ENCODE measurements around the gene RCL1. TPM values are rescaled to one million over a fixed set of nuclear protein-coding genes. Genes with fewer than 3 reads are reported as not detected.

The RCL1 gene
- total and polyA plus RNA-seq, 2 donors: 19.6 to 24.0 TPM

- no peak overlapping the region for H3K27ac ChIP-seq (ENCODE audit: low read depth in 1 of 2, low read length in 1 of 2)
- WGBS: 92% methylated on average over 7 of the region's 7 CpGs
- DNase-seq (ENCODE audit: low read depth in 6 of 9, low spot score in 9 of 9): no peak
- H3K9me3 ChIP-seq (ENCODE audit: control insufficient read depth in 2 of 2, insufficient read depth in 1 of 2, low read length in 1 of 2): no peaks in the 10 kb centered on the region
- no peaks in the 10 kb centered on the region for H3K36me3 ChIP-seq (ENCODE audit: control insufficient read depth in 2 of 2, insufficient read depth in 2 of 2, low read length in 1 of 2)
- peaks cover 2 to 5% of the 10 kb centered on the region in 2 donors for H3K4me1 ChIP-seq (ENCODE audit: control insufficient read depth in 2 of 2, insufficient read depth in 2 of 2, low read length in 2 of 2)
- no peak overlapping the region for H3K4me3 ChIP-seq (ENCODE audit: low read length in 2 of 2)
- H3K27me3 ChIP-seq (ENCODE audit: control insufficient read depth in 2 of 2, insufficient read depth in 1 of 2, low read length in 1 of 2): no peaks in the 10 kb centered on the region
These were observed 22.7 kb downstream of the RCL1 start for GRCh38 chr9:4815381-4815956.

DNA sequence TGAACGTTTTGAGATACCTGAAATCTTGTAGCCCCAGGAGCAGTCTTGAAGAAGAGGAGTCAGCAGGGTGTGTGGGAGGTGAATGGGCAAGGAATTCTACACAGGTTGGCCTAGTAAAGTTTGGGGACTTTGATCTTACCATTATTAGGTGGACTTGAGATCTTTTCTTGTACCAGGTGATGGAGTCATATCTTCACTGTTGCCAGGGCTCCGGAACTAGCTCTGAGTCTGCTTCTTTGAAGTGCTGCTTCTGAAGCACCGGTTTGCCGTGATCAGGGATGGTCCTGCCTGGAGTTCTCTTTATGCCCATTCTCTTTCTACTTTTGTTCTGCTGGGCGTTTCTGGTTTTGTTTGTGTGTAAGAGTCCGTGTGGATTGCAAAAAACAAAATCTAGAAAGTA, 27.4 kb downstream of the RCL1 start:
- 94% methylated on average over 6 of the region's 6 CpGs for WGBS
- H3K27ac ChIP-seq (ENCODE audit: low read depth in 1 of 2, low read length in 1 of 2): no peak overlapping the region
- no peaks in the 10 kb centered on the region for H3K36me3 ChIP-seq (ENCODE audit: control insufficient read depth in 2 of 2, insufficient read depth in 2 of 2, low read length in 1 of 2)
- peaks cover 2 to 5% of the 10 kb centered on the region in 2 donors for H3K4me1 ChIP-seq (ENCODE audit: control insufficient read depth in 2 of 2, insufficient read depth in 2 of 2, low read length in 2 of 2)
- no peaks in the 10 kb centered on the region for H3K27me3 ChIP-seq (ENCODE audit: control insufficient read depth in 2 of 2, insufficient read depth in 1 of 2, low read length in 1 of 2)
- no peak overlapping the region for H3K4me3 ChIP-seq (ENCODE audit: low read length in 2 of 2)
- DNase-seq (ENCODE audit: low read depth in 6 of 9, low spot score in 9 of 9): no peak
- H3K9me3 ChIP-seq (ENCODE audit: control insufficient read depth in 2 of 2, insufficient read depth in 1 of 2, low read length in 1 of 2): no peaks in the 10 kb centered on the region

DNA sequence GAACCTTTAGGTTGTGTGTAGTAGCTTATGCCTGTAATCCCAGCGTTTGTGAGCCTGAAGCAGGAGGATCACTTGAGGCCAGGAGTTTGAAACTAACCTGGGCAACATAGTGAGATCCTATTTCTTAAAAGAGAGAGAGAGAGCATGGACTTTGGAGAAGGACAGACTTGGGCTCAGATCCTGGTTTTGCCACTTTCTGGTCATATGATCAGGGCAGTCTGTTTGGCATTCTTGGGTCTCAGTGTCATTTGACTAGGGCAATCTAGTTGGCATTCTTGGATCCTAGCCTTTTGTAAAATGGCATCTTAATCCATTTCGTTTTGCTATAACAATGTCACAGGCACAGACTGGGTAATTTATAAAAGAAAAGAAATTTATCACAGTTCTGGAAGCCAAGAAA, 28.4 kb downstream of the RCL1 start:
- no peaks in the 10 kb centered on the region for H3K9me3 ChIP-seq (ENCODE audit: control insufficient read depth in 2 of 2, insufficient read depth in 1 of 2, low read length in 1 of 2)
- H3K4me3 ChIP-seq (ENCODE audit: low read length in 2 of 2): no peak overlapping the region
- DNase-seq (ENCODE audit: low read depth in 6 of 9, low spot score in 9 of 9): no peak
- H3K4me1 ChIP-seq (ENCODE audit: control insufficient read depth in 2 of 2, insufficient read depth in 2 of 2, low read length in 2 of 2): no peaks in the 10 kb centered on the region
- 95% methylated on average over 2 of the region's 2 CpGs for WGBS
- H3K36me3 ChIP-seq (ENCODE audit: control insufficient read depth in 2 of 2, insufficient read depth in 2 of 2, low read length in 1 of 2): no peaks in the 10 kb centered on the region
- H3K27ac ChIP-seq (ENCODE audit: low read depth in 1 of 2, low read length in 1 of 2): no peak overlapping the region
- no peaks in the 10 kb centered on the region for H3K27me3 ChIP-seq (ENCODE audit: control insufficient read depth in 2 of 2, insufficient read depth in 1 of 2, low read length in 1 of 2)

DNA sequence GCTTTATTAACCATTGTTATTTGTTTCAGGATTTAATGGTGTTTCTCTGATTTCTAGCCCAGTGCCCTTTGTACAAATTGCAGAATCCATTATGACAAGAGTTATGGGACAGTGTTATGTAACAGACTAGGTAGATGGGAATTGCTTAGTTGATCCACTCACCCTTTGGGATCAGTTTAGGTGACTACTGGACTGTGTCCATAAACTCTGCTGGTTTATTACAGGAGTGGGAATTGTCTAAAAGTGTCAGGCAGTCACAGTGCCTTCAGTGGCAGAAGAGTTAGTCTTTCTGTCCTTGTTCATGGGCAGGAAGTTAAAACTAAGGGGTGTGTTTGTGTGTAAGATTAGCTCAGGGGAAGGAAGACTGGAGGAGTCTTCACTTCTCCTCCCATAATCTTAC, 29.3 kb downstream of the RCL1 start:
- Histone ChIP-seq H3K27ac (ENCODE audit: low read depth in 1 of 2, low read length in 1 of 2) (no peak overlapping the region), H3K36me3 (ENCODE audit: control insufficient read depth in 2 of 2, insufficient read depth in 2 of 2, low read length in 1 of 2) (peaks cover 0 to 1% of the 10 kb centered on the region in 2 donors), H3K9me3 (ENCODE audit: control insufficient read depth in 2 of 2, insufficient read depth in 1 of 2, low read length in 1 of 2) (no peaks in the 10 kb centered on the region), H3K4me3 (ENCODE audit: low read length in 2 of 2) (no peak overlapping the region), H3K27me3 (ENCODE audit: control insufficient read depth in 2 of 2, insufficient read depth in 1 of 2, low read length in 1 of 2) (no peaks in the 10 kb centered on the region), H3K4me1 (ENCODE audit: control insufficient read depth in 2 of 2, insufficient read depth in 2 of 2, low read length in 2 of 2) (no peaks in the 10 kb centered on the region)
- DNase-seq (ENCODE audit: low read depth in 6 of 9, low spot score in 9 of 9): no peak

DNA sequence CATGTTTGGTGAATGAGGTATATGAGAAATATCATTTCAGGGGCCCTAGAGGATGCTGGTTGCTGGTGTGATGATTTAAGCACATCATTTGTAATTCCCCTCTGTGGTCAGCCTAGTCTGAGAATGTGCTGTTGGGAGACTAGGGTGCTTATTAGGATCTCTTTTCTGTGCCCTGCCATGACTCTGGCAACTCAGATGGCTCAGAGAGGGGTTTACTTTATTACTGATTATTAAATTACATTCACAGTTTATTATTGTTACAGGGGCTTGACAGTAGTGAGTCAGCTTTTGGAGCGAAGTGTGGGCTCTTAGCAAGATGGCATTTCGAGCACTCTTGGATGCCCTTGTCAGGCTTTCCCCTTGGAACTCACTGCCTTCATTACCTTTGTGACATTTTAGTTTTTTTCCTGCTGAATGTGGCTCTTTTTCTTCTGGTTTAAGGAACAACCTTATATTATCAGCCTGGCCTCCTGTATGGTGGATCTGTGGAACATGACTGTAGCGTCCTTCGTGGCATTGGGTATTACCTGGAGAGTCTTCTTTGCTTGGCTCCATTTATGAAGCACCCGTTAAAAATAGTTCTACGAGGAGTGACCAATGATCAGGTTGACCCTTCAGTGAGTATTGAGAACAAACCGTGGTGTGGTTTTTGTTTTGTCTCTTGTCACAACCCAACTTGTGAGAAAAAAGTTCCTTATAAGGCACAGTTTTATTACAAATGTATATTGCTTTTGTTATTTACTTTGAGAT, 33.8 kb downstream of the RCL1 start:
- no peak for DNase-seq (ENCODE audit: low read depth in 6 of 9, low spot score in 9 of 9)
- no peaks in the 10 kb centered on the region for H3K27me3 ChIP-seq (ENCODE audit: control insufficient read depth in 2 of 2, insufficient read depth in 1 of 2, low read length in 1 of 2)
- H3K4me3 ChIP-seq (ENCODE audit: low read length in 2 of 2): no peak overlapping the region
- WGBS: 98% methylated on average over 7 of the region's 7 CpGs
- H3K36me3 ChIP-seq (ENCODE audit: control insufficient read depth in 2 of 2, insufficient read depth in 2 of 2, low read length in 1 of 2): peaks cover 0 to 10% of the 10 kb centered on the region in 2 donors
- no peaks in the 10 kb centered on the region for H3K9me3 ChIP-seq (ENCODE audit: control insufficient read depth in 2 of 2, insufficient read depth in 1 of 2, low read length in 1 of 2)
- no peaks in the 10 kb centered on the region for H3K4me1 ChIP-seq (ENCODE audit: control insufficient read depth in 2 of 2, insufficient read depth in 2 of 2, low read length in 2 of 2)
- no peak overlapping the region for H3K27ac ChIP-seq (ENCODE audit: low read depth in 1 of 2, low read length in 1 of 2)

- Histone ChIP-seq H3K9me3 (ENCODE audit: control insufficient read depth in 2 of 2, insufficient read depth in 1 of 2, low read length in 1 of 2) (no peaks in the 10 kb centered on the region), H3K27me3 (ENCODE audit: control insufficient read depth in 2 of 2, insufficient read depth in 1 of 2, low read length in 1 of 2) (no peaks in the 10 kb centered on the region), H3K4me3 (ENCODE audit: low read length in 2 of 2) (no peak overlapping the region), H3K4me1 (ENCODE audit: control insufficient read depth in 2 of 2, insufficient read depth in 2 of 2, low read length in 2 of 2) (no peaks in the 10 kb centered on the region), H3K36me3 (ENCODE audit: control insufficient read depth in 2 of 2, insufficient read depth in 2 of 2, low read length in 1 of 2) (peaks cover 0 to 10% of the 10 kb centered on the region in 2 donors), H3K27ac (ENCODE audit: low read depth in 1 of 2, low read length in 1 of 2) (no peak overlapping the region)
- 98% methylated on average over 2 of the region's 2 CpGs for WGBS
- no peak for DNase-seq (ENCODE audit: low read depth in 6 of 9, low spot score in 9 of 9)
These were observed 34.5 kb downstream of the RCL1 start for GRCh38 chr9:4827224-4827623.

DNA sequence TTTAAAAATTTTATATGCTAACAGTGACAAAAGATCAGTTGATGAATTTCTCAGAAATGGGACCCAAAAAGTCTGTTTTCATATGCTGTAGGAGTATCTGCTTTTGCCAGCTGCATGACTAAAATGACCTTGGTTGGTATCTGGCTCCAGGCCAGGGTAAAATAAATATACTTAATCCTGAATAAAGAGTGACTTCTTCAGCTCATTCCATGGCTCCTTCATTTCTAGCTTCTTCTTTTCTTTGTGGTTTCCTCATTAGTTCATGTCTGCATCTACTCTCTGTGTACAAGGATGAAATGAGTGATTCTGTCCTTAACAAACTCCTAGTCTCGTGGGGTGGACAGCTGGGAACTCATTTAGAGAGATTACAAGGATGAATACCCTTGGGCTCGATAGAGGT, 36.0 kb downstream of the RCL1 start:
- no peak overlapping the region for H3K27ac ChIP-seq (ENCODE audit: low read depth in 1 of 2, low read length in 1 of 2)
- DNase-seq (ENCODE audit: low read depth in 6 of 9, low spot score in 9 of 9): no peak
- 92% methylated on average over 2 of the region's 2 CpGs for WGBS
- H3K4me3 ChIP-seq (ENCODE audit: low read length in 2 of 2): no peak overlapping the region
- H3K9me3 ChIP-seq (ENCODE audit: control insufficient read depth in 2 of 2, insufficient read depth in 1 of 2, low read length in 1 of 2): no peaks in the 10 kb centered on the region
- H3K36me3 ChIP-seq (ENCODE audit: control insufficient read depth in 2 of 2, insufficient read depth in 2 of 2, low read length in 1 of 2): peaks cover 0 to 14% of the 10 kb centered on the region in 2 donors
- no peaks in the 10 kb centered on the region for H3K4me1 ChIP-seq (ENCODE audit: control insufficient read depth in 2 of 2, insufficient read depth in 2 of 2, low read length in 2 of 2)
- H3K27me3 ChIP-seq (ENCODE audit: control insufficient read depth in 2 of 2, insufficient read depth in 1 of 2, low read length in 1 of 2): no peaks in the 10 kb centered on the region

GRCh38 chr9:4829969-4830368, 37.2 kb downstream of the RCL1 start:
- Histone ChIP-seq H3K27ac (ENCODE audit: low read depth in 1 of 2, low read length in 1 of 2) (no peak overlapping the region), H3K27me3 (ENCODE audit: control insufficient read depth in 2 of 2, insufficient read depth in 1 of 2, low read length in 1 of 2) (no peaks in the 10 kb centered on the region), H3K4me3 (ENCODE audit: low read length in 2 of 2) (no peak overlapping the region), H3K4me1 (ENCODE audit: control insufficient read depth in 2 of 2, insufficient read depth in 2 of 2, low read length in 2 of 2) (no peaks in the 10 kb centered on the region), H3K36me3 (ENCODE audit: control insufficient read depth in 2 of 2, insufficient read depth in 2 of 2, low read length in 1 of 2) (peaks cover 0 to 14% of the 10 kb centered on the region in 2 donors), H3K9me3 (ENCODE audit: control insufficient read depth in 2 of 2, insufficient read depth in 1 of 2, low read length in 1 of 2) (no peaks in the 10 kb centered on the region)
- 96% methylated on average over 1 of the region's 1 CpG for WGBS
- no peak for DNase-seq (ENCODE audit: low read depth in 6 of 9, low spot score in 9 of 9)

GRCh38 chr9:4830699-4831098, 38.0 kb downstream of the RCL1 start:
- no peaks in the 10 kb centered on the region for H3K4me1 ChIP-seq (ENCODE audit: control insufficient read depth in 2 of 2, insufficient read depth in 2 of 2, low read length in 2 of 2)
- H3K27ac ChIP-seq (ENCODE audit: low read depth in 1 of 2, low read length in 1 of 2): no peak overlapping the region
- no peak overlapping the region for H3K4me3 ChIP-seq (ENCODE audit: low read length in 2 of 2)
- H3K36me3 ChIP-seq (ENCODE audit: control insufficient read depth in 2 of 2, insufficient read depth in 2 of 2, low read length in 1 of 2): peaks cover 0 to 14% of the 10 kb centered on the region in 2 donors
- DNase-seq (ENCODE audit: low read depth in 6 of 9, low spot score in 9 of 9): no peak
- H3K27me3 ChIP-seq (ENCODE audit: control insufficient read depth in 2 of 2, insufficient read depth in 1 of 2, low read length in 1 of 2): no peaks in the 10 kb centered on the region
- WGBS: 88% methylated on average over 5 of the region's 5 CpGs
- no peaks in the 10 kb centered on the region for H3K9me3 ChIP-seq (ENCODE audit: control insufficient read depth in 2 of 2, insufficient read depth in 1 of 2, low read length in 1 of 2)

Measured in thymus (tissue), 11 donors.